GM12872 (cell line): ENCODE results near the gene LDLRAD3.

ENCODE experiments used
- CTCF ChIP-seq: IDR thresholded peaks from 3 replicates; pipeline ENCODE4 v1.5.1; 2011; ENCODE audit warnings: low read depth, mild to moderate bottlenecking, low read length, moderate library complexity; ENCODE audit not compliant: insufficient read depth

The LDLRAD3 gene

GRCh38 chr11:36162006-36162882 lies 218.4 kb downstream of the LDLRAD3 start:
- no peak for TF ChIP-seq CTCF

DNA sequence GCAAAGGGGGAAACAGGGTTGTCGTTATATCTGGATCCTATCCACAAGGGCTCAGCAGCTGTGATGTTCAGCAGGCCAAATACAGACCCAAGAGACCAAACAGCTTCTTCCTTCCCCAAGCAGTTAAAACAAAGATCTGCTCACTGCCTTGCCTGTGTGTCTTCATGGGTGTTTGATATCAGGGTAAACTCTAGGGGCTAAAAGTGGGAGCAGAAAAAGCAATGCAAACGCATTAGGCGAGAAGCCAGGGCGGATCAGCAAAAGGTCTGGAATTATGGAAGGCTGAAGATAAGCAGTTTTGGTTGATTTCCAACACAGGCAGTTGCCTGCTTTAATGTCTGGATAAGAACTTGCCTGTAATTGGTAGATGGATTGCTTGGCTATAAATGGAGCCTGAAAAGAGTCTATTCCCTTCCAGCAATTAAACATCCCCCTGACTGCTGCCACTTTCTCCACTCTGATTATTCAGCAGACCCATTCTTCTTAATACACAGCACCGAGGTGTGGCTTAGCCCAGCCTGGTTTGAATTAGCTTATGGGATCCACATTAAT lies 219.1 kb downstream of the LDLRAD3 start:
- no peak for TF ChIP-seq CTCF

- no peak for TF ChIP-seq CTCF
Observed at GRCh38 chr11:36164506-36165250, 220.8 kb downstream of the LDLRAD3 start.

DNA sequence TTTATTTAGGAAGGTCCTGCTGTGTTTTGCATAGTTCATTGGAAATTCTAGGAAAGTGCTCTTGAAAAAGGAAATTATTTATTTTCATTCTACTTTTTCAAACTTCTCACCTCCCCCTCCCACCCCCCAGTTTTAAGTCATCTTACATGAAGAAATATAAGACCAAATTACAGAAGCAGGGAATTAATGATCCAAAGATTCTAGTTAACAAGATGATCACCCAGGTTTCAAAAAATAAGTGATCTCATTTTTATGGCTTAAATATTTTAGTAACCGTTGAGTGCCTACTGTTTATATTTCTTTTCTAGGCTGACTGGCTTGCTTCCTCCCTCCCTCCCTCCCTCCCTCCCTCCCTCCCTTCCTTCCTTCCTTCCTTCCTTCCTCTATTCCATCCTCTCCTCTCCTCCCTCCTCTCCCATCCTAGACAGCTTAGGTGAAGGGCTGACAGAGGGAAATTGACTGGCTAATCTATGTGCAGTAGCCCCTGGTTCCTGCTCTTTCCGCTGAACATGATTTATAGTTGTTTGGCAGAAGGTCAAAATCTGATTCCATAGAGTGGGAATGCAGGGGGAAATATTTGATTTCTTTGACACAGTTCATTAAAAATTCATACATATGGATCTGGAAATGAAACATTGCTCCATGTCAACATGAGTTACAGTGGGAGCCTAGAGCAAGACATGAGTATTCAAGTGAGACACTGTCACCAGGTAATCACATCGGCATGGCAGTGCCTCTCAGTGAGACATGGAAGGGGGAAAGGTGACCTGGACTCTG lies 221.9 kb downstream of the LDLRAD3 start:
- no peak for TF ChIP-seq CTCF

DNA sequence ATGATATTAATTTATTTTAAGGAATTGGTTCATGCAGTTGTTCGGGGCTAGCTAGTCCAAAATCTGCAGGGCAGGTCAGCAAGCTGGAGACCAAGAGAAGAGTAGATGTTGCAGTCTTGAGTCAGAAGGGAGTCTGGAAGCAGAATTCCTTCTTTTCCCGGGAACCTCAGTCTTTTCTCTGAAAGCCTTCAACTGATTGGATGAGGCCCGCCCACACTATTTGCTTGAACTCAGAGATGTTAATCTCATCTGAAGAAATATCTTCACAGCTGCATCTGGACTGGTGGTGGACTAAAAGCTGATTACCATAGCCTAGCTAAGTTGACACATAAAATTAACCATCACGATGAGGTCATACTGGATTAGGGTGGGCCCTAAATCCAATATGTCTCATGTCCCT lies 223.2 kb downstream of the LDLRAD3 start:
- no peak for TF ChIP-seq CTCF

DNA sequence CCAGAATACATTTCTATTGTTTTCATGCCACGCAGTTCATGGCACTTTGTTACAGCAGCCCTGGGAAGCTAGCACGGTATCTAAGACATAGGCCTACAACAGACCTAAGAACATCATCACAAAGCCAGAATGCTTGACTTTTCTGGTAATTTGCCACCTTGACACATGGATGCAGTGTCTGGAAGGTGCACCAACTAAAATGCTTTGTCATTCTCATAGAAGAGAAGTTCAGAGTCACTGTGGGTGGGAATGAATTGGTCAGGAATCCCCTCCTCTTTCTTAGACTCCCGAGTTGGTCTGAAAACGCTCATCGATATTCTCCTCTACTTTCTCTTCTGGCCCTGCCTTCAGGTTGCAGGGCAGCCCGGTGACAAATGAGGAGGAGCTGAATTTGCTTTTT lies 223.9 kb downstream of the LDLRAD3 start:
- no peak for TF ChIP-seq CTCF

GRCh38 chr11:36177836-36178235 lies 234.0 kb downstream of the LDLRAD3 start:
- TF ChIP-seq CTCF, result no peak
